ENCODE results near the gene RASSF4.

RASSF4 gene

GRCh38 chr10:44963772-44964633 is 4.4 kb downstream of the RASSF4 start:
- DNase-seq (ENCODE audit: low read depth in 2 of 2): no peak

- no peak for DNase-seq (ENCODE audit: low read depth in 2 of 2)
Observed at GRCh38 chr10:44965104-44965503, 5.5 kb downstream of the RASSF4 start.

GRCh38 chr10:44965651-44966097 is 6.1 kb downstream of the RASSF4 start:
- no peak for DNase-seq (ENCODE audit: low read depth in 2 of 2)

- DNase-seq (ENCODE audit: low read depth in 2 of 2): no peak
Observed at GRCh38 chr10:44966129-44966815, 6.7 kb downstream of the RASSF4 start.

GRCh38 chr10:44966816-44967509 is 7.4 kb downstream of the RASSF4 start:
- DNase-seq (ENCODE audit: low read depth in 2 of 2): no peak

- DNase-seq (ENCODE audit: low read depth in 2 of 2): no peak
Observed at GRCh38 chr10:44967616-44968015, 8.0 kb downstream of the RASSF4 start.

- no peak for DNase-seq (ENCODE audit: low read depth in 2 of 2)
Observed at GRCh38 chr10:44968091-44968490, 8.5 kb downstream of the RASSF4 start.

- DNase-seq (ENCODE audit: low read depth in 2 of 2): no peak
Observed at GRCh38 chr10:44968500-44969400, 9.1 kb downstream of the RASSF4 start.

- DNase-seq (ENCODE audit: low read depth in 2 of 2): no peak
Observed at GRCh38 chr10:44969854-44970253, 10.3 kb downstream of the RASSF4 start.

GRCh38 chr10:44970812-44971395 is 11.3 kb downstream of the RASSF4 start:
- no peak for DNase-seq (ENCODE audit: low read depth in 2 of 2)

- DNase-seq (ENCODE audit: low read depth in 2 of 2): no peak
Observed at GRCh38 chr10:44971434-44971833, 11.8 kb downstream of the RASSF4 start.

- no peak for DNase-seq (ENCODE audit: low read depth in 2 of 2)
Observed at GRCh38 chr10:44971935-44972757, 12.5 kb downstream of the RASSF4 start.

- no peak for DNase-seq (ENCODE audit: low read depth in 2 of 2)
Observed at GRCh38 chr10:44972874-44973306, 13.3 kb downstream of the RASSF4 start.

- no peak for DNase-seq (ENCODE audit: low read depth in 2 of 2)
Observed at GRCh38 chr10:44973323-44974081, 13.9 kb downstream of the RASSF4 start.

- no peak for DNase-seq (ENCODE audit: low read depth in 2 of 2)
Observed at GRCh38 chr10:44974082-44974627, 14.6 kb downstream of the RASSF4 start.

GRCh38 chr10:44974628-44975430 is 15.2 kb downstream of the RASSF4 start:
- DNase-seq (ENCODE audit: low read depth in 2 of 2): peak; percentile 45 to 53

- no peak for DNase-seq (ENCODE audit: low read depth in 2 of 2)
Observed at GRCh38 chr10:44975431-44976331, 16.1 kb downstream of the RASSF4 start.
